HepG2 (cell line): ENCODE data around the gene HMGCS2. TPM values are rescaled to one million over a fixed set of nuclear protein-coding genes. Genes with fewer than 3 reads are reported as not detected.

ENCODE experiments used
- ATAC-seq: fragments of 200-7000 bp; cut with Tn5 transposase; 3 replicates; pipeline ENCODE4 v1.9.1; 2020; ENCODE audit warnings: mild to moderate bottlenecking, moderate library complexity
- BruUV-seq: library from RNA; stranded (reverse); fragments of 400-500 nt; replicated peaks from 2 replicates; lab custom pipeline; 2021; lab: Mats Ljungman, UMichigan
- CTCF ChIA-PET: fragments of 300-600 bp; formaldehyde crosslinking; extraction: SDS; loops from one replicate; lab custom pipeline; 2021; ENCODE audit warnings: low total read pairs, inconsistent platforms, low intra/inter-chr PET ratio; lab: Yijun Ruan, JAX
- POLR2A ChIA-PET: fragments of 350-600 bp; sonication (Branson Sonifier 250); formaldehyde crosslinking; loops from one replicate; lab custom pipeline; 2020; ENCODE audit warnings: antibody characterized with exemption, inconsistent platforms; lab: Yijun Ruan, JAX
- DNase-seq: peaks from one replicate; pipeline ENCODE4 v3.0.0-alpha.2; 2015; ENCODE audit warnings: low spot score
- FAIRE-seq: peaks from 3 replicates; lab custom pipeline; 2011; peaks lifted over from hg19 to GRCh38; lab: Jason Lieb, UNC
- H2AFZ ChIP-seq: one replicate; pipeline ENCODE4 v1.6.1; 2011; ENCODE audit warnings: low read length, inconsistent platforms
- H3K27ac ChIP-seq: fragments of 300-600 bp; 3 replicates; pipeline ENCODE4 v1.8.0; 2011; ENCODE audit warnings: mixed run types, mild to moderate bottlenecking, mixed read lengths, low read length, inconsistent platforms; ENCODE audit not compliant: insufficient read depth; ENCODE audit errors: extremely low read length
- H3K27me3 ChIP-seq, 2 experiments: fragments of 200-600 bp in 1 of 2; 2 replicates in 1 of 2; 3 replicates in 1 of 2; pipeline versions ENCODE4 v1.6.0 to v1.8.0; 2011; ENCODE audit warnings: low read length in 2 of 2, mild to moderate bottlenecking in 2 of 2, moderate library complexity in 2 of 2, inconsistent platforms in 1 of 2; ENCODE audit not compliant: insufficient read depth in 2 of 2, control insufficient read depth in 1 of 2
- H3K36me3 ChIP-seq, 2 experiments: fragments of 200-600 bp in 1 of 2; replicated peaks in 1 of 2; 2 replicates in 1 of 2; 3 replicates in 1 of 2; pipeline versions ENCODE4 v1.5.1 to v1.8.0; 2011; ENCODE audit warnings: low read length in 2 of 2, inconsistent platforms in 1 of 2; ENCODE audit not compliant: insufficient read depth in 2 of 2, control insufficient read depth in 1 of 2
- H3K4me1 ChIP-seq: 2 replicates; pipeline ENCODE4 v1.5.1; 2012; ENCODE audit warnings: low read length, inconsistent platforms; ENCODE audit not compliant: insufficient read depth
- H3K4me2 ChIP-seq: 2 replicates; pipeline ENCODE4 v1.6.0; 2011; ENCODE audit warnings: low read depth, low read length, inconsistent platforms
- H3K4me3 ChIP-seq, 3 experiments: fragments of 200-600 bp in 1 of 3; sonication (generic), shearing (Covaris generic) in 1 of 3; replicated peaks in 1 of 3; 2 replicates each; pipeline ENCODE4 v1.5.1; 2011 to 2016; ENCODE audit warnings: low read length in 3 of 3, inconsistent platforms in 2 of 3, low read depth in 2 of 3, mild to moderate bottlenecking in 2 of 3, control low read depth in 1 of 3, mixed read lengths in 1 of 3; ENCODE audit not compliant: insufficient read depth in 1 of 3
- H3K79me2 ChIP-seq: one replicate; pipeline ENCODE4 v1.6.1; 2011; ENCODE audit warnings: low read length, inconsistent platforms; ENCODE audit not compliant: insufficient read depth
- H3K9ac ChIP-seq: 2 replicates; pipeline ENCODE4 v1.6.0; 2011; ENCODE audit warnings: mild to moderate bottlenecking, low read depth, low read length, inconsistent platforms; ENCODE audit not compliant: insufficient read depth
- H3K9me3 ChIP-seq: 2 replicates; pipeline ENCODE4 v1.5.1; 2012; ENCODE audit warnings: mild to moderate bottlenecking, low read length
- H4K20me1 ChIP-seq: 2 replicates; pipeline ENCODE4 v1.6.0; 2011; ENCODE audit warnings: inconsistent platforms, mild to moderate bottlenecking, low read length, moderate library complexity; ENCODE audit not compliant: insufficient read depth
- ARID4A ChIP-seq: sonication (generic); formaldehyde crosslinking; IDR thresholded peaks from 2 replicates; pipeline ENCODE4 v1.5.0; 2020; ENCODE audit warnings: mild to moderate bottlenecking, missing genetic modification reagents, borderline replicate concordance
- JDP2 ChIP-seq: sonication (generic); formaldehyde crosslinking; IDR thresholded peaks from 2 replicates; pipeline ENCODE4 v1.8.1; 2022; ENCODE audit warnings: missing genetic modification reagents, borderline replicate concordance
- JUND ChIP-seq: sonication (generic); formaldehyde crosslinking; IDR thresholded peaks from 2 replicates; pipeline ENCODE4 v1.8.0; 2022; ENCODE audit warnings: mild to moderate bottlenecking, missing genetic modification reagents
- KLF11 ChIP-seq: IDR thresholded peaks from 2 replicates; pipeline ENCODE4 v1.6.1; 2016; ENCODE audit warnings: missing compliant biosample characterization
- MED1 ChIP-seq: sonication (generic); formaldehyde crosslinking; IDR thresholded peaks from 2 replicates; pipeline ENCODE4 v1.4.0; 2020; ENCODE audit warnings: missing genetic modification reagents
- MEIS1 ChIP-seq: sonication (generic); formaldehyde crosslinking; IDR thresholded peaks from 2 replicates; pipeline ENCODE4 v1.9.0; 2021; ENCODE audit warnings: mild to moderate bottlenecking, missing genetic modification reagents, moderate library complexity, borderline replicate concordance
- NR3C1 ChIP-seq: sonication (generic); formaldehyde crosslinking; IDR thresholded peaks from 2 replicates; pipeline ENCODE4 v1.4.0; 2020; ENCODE audit warnings: missing genetic modification reagents
- RARA ChIP-seq: IDR thresholded peaks from 2 replicates; pipeline ENCODE4 v1.6.1; 2016; ENCODE audit warnings: missing genetic modification reagents, missing compliant biosample characterization
- RARG ChIP-seq: sonication (generic); formaldehyde crosslinking; IDR thresholded peaks from 2 replicates; pipeline ENCODE4 v1.4.0; 2020; ENCODE audit warnings: low read depth, mild to moderate bottlenecking, missing genetic modification reagents
- STAG1 ChIP-seq: sonication (generic); formaldehyde crosslinking; IDR thresholded peaks from 2 replicates; pipeline ENCODE4 v1.4.0; 2020; ENCODE audit warnings: missing genetic modification reagents
- TFAP4 ChIP-seq: sonication (generic); IDR thresholded peaks from 2 replicates; pipeline ENCODE4 v1.6.1; 2016; ENCODE audit warnings: low read depth, borderline replicate concordance
- TFDP1 ChIP-seq: IDR thresholded peaks from 2 replicates; pipeline ENCODE4 v1.6.1; 2016; ENCODE audit warnings: missing compliant biosample characterization, missing genetic modification reagents, borderline replicate concordance
- ZBTB1 ChIP-seq: sonication (generic); formaldehyde crosslinking; IDR thresholded peaks from 2 replicates; pipeline ENCODE4 v1.4.0; 2020; ENCODE audit warnings: missing genetic modification reagents, borderline replicate concordance
- ZKSCAN1 ChIP-seq: fragments of 150-350 bp; IDR thresholded peaks from 2 replicates; pipeline ENCODE4 v1.6.1; 2014; ENCODE audit warnings: low read length
- ZNF432 ChIP-seq: sonication (generic); formaldehyde crosslinking; IDR thresholded peaks from 2 replicates; pipeline ENCODE4 v1.5.0; 2020; ENCODE audit warnings: missing genetic modification reagents, mild to moderate bottlenecking, borderline replicate concordance
- ZNF563 ChIP-seq: sonication (generic); formaldehyde crosslinking; IDR thresholded peaks from 2 replicates; pipeline ENCODE4 v1.8.0; 2022; ENCODE audit warnings: mild to moderate bottlenecking, moderate library complexity, missing genetic modification reagents
- WGBS: methylation state at CpG from one replicate; pipeline ENCODE4 v1.1.6; 2017; ENCODE audit warnings: low lambda C conversion rate; 5-methylcytosine and 5-hydroxymethylcytosine counted together
- in situ Hi-C: cut with HindIII; loops from 2 replicates; pipeline ENCODE4 v1.10.0; 2017; ENCODE audit warnings: low pct_unique_long_range_greater_than_20kb; ENCODE audit not compliant: extremely low pct_ligation_motif_present
- intact Hi-C: fragments of 100-400 bp; cut with micrococcal nuclease; formaldehyde crosslinking; loops from one replicate; pipeline ENCODE4 v1.10.0; 2022; ENCODE audit not compliant: unreplicated experiment
- polyA plus RNA-seq, 8 experiments: library from polyadenylated mRNA; depleted of rRNA in 3 of 8; stranded (reverse) in 7 of 8; unstranded in 1 of 8; fragments of >200 nt; fragmentation: Illumina TruSeq in 4 of 8; extraction: Trizol in 4 of 8; gene quantifications; 2 replicates each; pipeline versions ENCODE4 v1.2.1 to v1.2.3, GENCODE V29; 2011 to 2016; ENCODE audit warnings: low read depth in 4 of 8, missing spikeins in 1 of 8, mixed read lengths in 1 of 8; ENCODE audit not compliant: insufficient read depth in 1 of 8
- total RNA-seq, 5 experiments: library from RNA; depleted of rRNA; stranded (reverse); fragments of >200 nt; fragmentation: Illumina TruSeq; extraction: Trizol; gene quantifications; 2 replicates each; pipeline ENCODE4 v1.2.3, GENCODE V29; 2016; ENCODE audit warnings: low read depth in 1 of 5

Gene HMGCS2
- total and polyA plus RNA-seq, 2 of the 13 experiments (the other 11 are each of a cell fraction or from before 2014, with no cell fraction given), result 0.44 to 1.5 TPM

GRCh38 chr1:119805247-119805646 lies 36.5 kb upstream of the HMGCS2 start (continued):
- TF ChIP-seq ZNF432, result no peak
- no peak for TF ChIP-seq ZKSCAN1
- no peak for TF ChIP-seq MED1 (CRISPR knock-in tag)
- TF ChIP-seq STAG1, result no peak
- no peak for TF ChIP-seq MEIS1 (CRISPR knock-in tag)
- no peak for TF ChIP-seq KLF11 (CRISPR knock-in tag)
- peak; percentile 43 for TF ChIP-seq RARA (CRISPR knock-in tag)
- TF ChIP-seq JDP2, result no peak
- no peak for TF ChIP-seq ZNF563 (CRISPR knock-in tag)
- TF ChIP-seq TFDP1 (CRISPR knock-in tag), result no peak

- Histone ChIP-seq H4K20me1 (no peaks in the 10 kb centered on the region), H2AFZ (no peak overlapping the region), H3K4me2 (peak overlapping the region; percentile 49; the same call in 1 of the 2 replicates), H3K4me3 (peak overlapping the region in 1 of 3 experiments; percentile 12; a peak in 1 of 6 replicates), H3K27me3 (peaks cover 2 to 33% of the 10 kb centered on the region in 2 experiments; a peak in 4 of 5 replicates), H3K79me2 (no peaks in the 10 kb centered on the region), H3K4me1 (peaks cover 42% of the 10 kb centered on the region), H3K9ac (no peak overlapping the region), H3K9me3 (no peaks in the 10 kb centered on the region), H3K36me3 (no peaks in the 10 kb centered on the region), H3K27ac (no peak overlapping the region)
- ATAC-seq, result peak; percentile 64
- no peak for FAIRE-seq
- no peak for DNase-seq
- in situ Hi-C loops, result no loop called here
- ChIA-PET CTCF (no interaction called here), POLR2A (no interaction called here)
- WGBS, result 43% methylated on average over 15 of the region's 15 CpGs
- intact Hi-C loops, result loop anchor here (10.0 kb wide), 1 partner anchor 165 kb away; no protein-coding TSS in a partner anchor
- no TSS peak for BruUV-seq
- TF ChIP-seq JUND (no peak), ARID4A (CRISPR knock-in tag) (no peak), TFAP4 (0 out of 2 replicates have a peak, but pooled peaks have one; percentile 23), RARG (CRISPR knock-in tag) (no peak), NR3C1 (no peak), ZBTB1 (CRISPR knock-in tag) (no peak)
Observed at GRCh38 chr1:119799599-119800177, 31.0 kb upstream of the HMGCS2 start.
